Endothelial cell of umbilical vein (primary cell): ENCODE data around the gene IDNK. TPM values are rescaled to one million over a fixed set of nuclear protein-coding genes. Genes with fewer than 3 reads are reported as not detected.

ENCODE experiments used
- BruUV-seq: library from RNA; stranded (reverse); fragments of 400-500 nt; replicated peaks from 2 replicates; lab custom pipeline; 2021; lab: Mats Ljungman, UMichigan
- CTCF ChIA-PET: fragments of 300-600, 350-600 bp; sonication (Branson Sonifier 250); formaldehyde crosslinking; loops from one replicate; lab custom pipeline; 2021; ENCODE audit warnings: antibody characterized with exemption, inconsistent platforms; lab: Charles Lee
- POLR2A ChIA-PET: fragments of 300-600, 350-600 bp; sonication (Branson Sonifier 250); formaldehyde crosslinking; loops from one replicate; lab custom pipeline; 2021; ENCODE audit warnings: antibody characterized with exemption, inconsistent platforms; lab: Charles Lee
- DNase-seq: peaks from one replicate; pipeline ENCODE4 v3.0.0-alpha.2; 2011; ENCODE audit warnings: low read depth, low spot score
- FAIRE-seq: peaks from 2 replicates; lab custom pipeline; 2011; peaks lifted over from hg19 to GRCh38; lab: Jason Lieb, UNC
- H2AFZ ChIP-seq: 2 replicates; pipeline ENCODE4 v1.6.0; 2012; ENCODE audit warnings: low read depth, low read length, control low read depth, inconsistent platforms
- H3K27ac ChIP-seq: 2 replicates; pipeline ENCODE4 v1.5.1; 2011; ENCODE audit warnings: low read depth, mild to moderate bottlenecking, control low read depth, low read length, moderate library complexity; ENCODE audit not compliant: insufficient read depth
- H3K27me3 ChIP-seq, 2 experiments: 2 replicates each; pipeline versions ENCODE4 v1.6.0 to v1.6.1; 2011; ENCODE audit warnings: low read length in 2 of 2, mixed read lengths in 1 of 2; ENCODE audit not compliant: control insufficient read depth in 2 of 2, insufficient read depth in 2 of 2
- H3K36me3 ChIP-seq, 2 experiments: 2 replicates in 1 of 2; 3 replicates in 1 of 2; pipeline ENCODE4 v1.5.1; 2011; ENCODE audit warnings: low read length in 2 of 2, mild to moderate bottlenecking in 1 of 2, moderate library complexity in 1 of 2; ENCODE audit not compliant: control insufficient read depth in 2 of 2, insufficient read depth in 2 of 2; ENCODE audit errors: extremely low read depth in 1 of 2
- H3K4me1 ChIP-seq: 3 replicates; pipeline ENCODE4 v1.5.1; 2011; ENCODE audit warnings: mild to moderate bottlenecking, low read length; ENCODE audit not compliant: control insufficient read depth, insufficient read depth; ENCODE audit errors: extremely low read depth
- H3K4me2 ChIP-seq: 2 replicates; pipeline ENCODE4 v1.6.1; 2011; ENCODE audit warnings: low read length, control low read depth, mixed read lengths; ENCODE audit not compliant: insufficient read depth
- H3K4me3 ChIP-seq, 3 experiments: fragments of 200-600 bp in 1 of 3; sonication (generic), shearing (Covaris generic) in 1 of 3; replicated peaks in 1 of 3; 2 replicates each; pipeline ENCODE4 v1.5.1; 2011 to 2016; ENCODE audit warnings: control low read depth in 3 of 3, low read length in 3 of 3, mild to moderate bottlenecking in 2 of 3, inconsistent platforms in 1 of 3, low read depth in 1 of 3, moderate library complexity in 1 of 3; ENCODE audit not compliant: insufficient read depth in 1 of 3
- H3K79me2 ChIP-seq: 2 replicates; pipeline ENCODE4 v1.6.0; 2012; ENCODE audit warnings: low read length, inconsistent platforms; ENCODE audit not compliant: control insufficient read depth, insufficient read depth
- H3K9ac ChIP-seq: replicated peaks from 2 replicates; pipeline ENCODE3; 2011; ENCODE audit warnings: low read length, control low read depth; ENCODE audit not compliant: insufficient read depth; ENCODE audit errors: extremely low read depth
- H3K9me1 ChIP-seq: replicated peaks from 3 replicates; pipeline ENCODE4 v1.6.0; 2011; ENCODE audit warnings: mild to moderate bottlenecking, low read length; ENCODE audit not compliant: control insufficient read depth, insufficient read depth; ENCODE audit errors: extremely low read depth
- H3K9me3 ChIP-seq: replicated peaks from 2 replicates; pipeline ENCODE4 v1.5.1; 2012; ENCODE audit warnings: low read length, inconsistent platforms; ENCODE audit not compliant: control insufficient read depth, insufficient read depth
- H4K20me1 ChIP-seq: replicated peaks from 2 replicates; pipeline ENCODE3; 2011; ENCODE audit warnings: mild to moderate bottlenecking, low read length; ENCODE audit not compliant: control insufficient read depth, insufficient read depth; ENCODE audit errors: extremely low read depth
- CTCF ChIP-seq, 2 donors: IDR thresholded peaks; 1 replicate in 1 of 2; 2 replicates in 1 of 2; pipeline ENCODE4 v1.5.1; 2011; ENCODE audit warnings: low read length in 2 of 2, mild to moderate bottlenecking in 2 of 2, moderate library complexity in 2 of 2, control low read depth in 1 of 2, inconsistent platforms in 1 of 2, low read depth in 1 of 2; ENCODE audit not compliant: insufficient read depth in 1 of 2; ENCODE audit errors: extremely low read depth in 1 of 2
- EZH2 ChIP-seq: IDR thresholded peaks from 2 replicates; pipeline ENCODE4 v1.6.1; 2012; ENCODE audit warnings: borderline replicate concordance, low read depth, mild to moderate bottlenecking, moderate library complexity, low read length, inconsistent platforms; ENCODE audit not compliant: severe bottlenecking
- FOS ChIP-seq: IDR thresholded peaks from 2 replicates; pipeline ENCODE4 v1.6.1; 2011; ENCODE audit warnings: mild to moderate bottlenecking, low read length, moderate library complexity, borderline replicate concordance; ENCODE audit not compliant: insufficient read depth
- GATA2 ChIP-seq: IDR thresholded peaks from 2 replicates; pipeline ENCODE4 v1.7.0; 2011; ENCODE audit warnings: low read depth, mild to moderate bottlenecking, moderate library complexity, mixed read lengths, low read length; ENCODE audit not compliant: insufficient read length, insufficient read depth
- JUN ChIP-seq: IDR thresholded peaks from 2 replicates; pipeline ENCODE4 v1.6.1; 2011; ENCODE audit warnings: borderline replicate concordance, low read depth; ENCODE audit not compliant: insufficient read length, insufficient read depth
- MAX ChIP-seq: IDR thresholded peaks from 2 replicates; pipeline ENCODE4 v1.6.1; 2011; ENCODE audit not compliant: insufficient read depth, insufficient read length
- MYC ChIP-seq: IDR thresholded peaks from one replicate; pipeline ENCODE4 v1.6.1; 2011; ENCODE audit warnings: mild to moderate bottlenecking, low read depth, low read length
- POLR2AphosphoS5 ChIP-seq: IDR thresholded peaks from 2 replicates; pipeline ENCODE4 v1.6.1; 2012; ENCODE audit warnings: low read depth, mild to moderate bottlenecking, control low read depth, low read length, moderate library complexity; ENCODE audit not compliant: insufficient read depth
- dilution Hi-C: fragments of 300-500 bp; cut with MboI; formaldehyde crosslinking; loops from one replicate; pipeline ENCODE4 v1.15.0; 2019; ENCODE audit warnings: low sequenced_read_pairs; ENCODE audit not compliant: extremely low pct_ligation_motif_present
- intact Hi-C: fragments of 100-400 bp; cut with micrococcal nuclease; formaldehyde crosslinking; loops from one replicate; pipeline ENCODE4 v1.10.0; 2022
- polyA plus RNA-seq, 4 experiments: library from polyadenylated mRNA; depleted of rRNA in 3 of 4; stranded (reverse) in 3 of 4; unstranded in 1 of 4; fragments of >200 nt; gene quantifications; 2 replicates each; pipeline versions ENCODE4 v1.2.1 to v1.2.3, GENCODE V29; 2011 to 2012; ENCODE audit warnings: missing spikeins in 1 of 4
- total RNA-seq: library from RNA; stranded (reverse); gene quantifications from 2 replicates; pipeline ENCODE4 v1.2.3, GENCODE V29; 2021

Gene IDNK
- total and polyA plus RNA-seq, 2 donors (not counting 3 experiments of a cell fraction or from before 2014, with no cell fraction given) = 2.7 to 4.5 TPM

- Histone ChIP-seq H3K9ac (no peak overlapping the region), H3K79me2 (peaks cover 33% of the 10 kb centered on the region), H4K20me1 (peaks cover 3% of the 10 kb centered on the region), H3K27me3 (no peaks in the 10 kb centered on the region), H2AFZ (no peak overlapping the region), H3K4me3 (no peak overlapping the region), H3K4me1 (peaks cover 31% of the 10 kb centered on the region), H3K9me3 (no peaks in the 10 kb centered on the region), H3K9me1 (no peaks in the 10 kb centered on the region), H3K27ac (no peak overlapping the region), H3K36me3 (peaks cover 11 to 47% of the 10 kb centered on the region in 2 experiments), H3K4me2 (no peak overlapping the region)
- DNase-seq (no peak), FAIRE-seq (no peak)
- ChIA-PET CTCF (interaction anchor here (0.8 to 2.3 kb wide), 3 partner anchors 12 to 42 kb away, joined by 7 to 11 read pairs (median 8); no protein-coding TSS in a partner anchor), POLR2A (interaction anchor here (0.7 kb wide), 1 partner anchor 9 kb away, joined by 3 read pairs; no protein-coding TSS in a partner anchor)
- no TSS peak for BruUV-seq
- TF ChIP-seq MAX (no peak), JUN (no peak), POLR2AphosphoS5 (no peak), CTCF (IDR thresholded peaks at IDR 0.05; ENCODE audit: extremely low read depth in 1 of 2, insufficient read depth in 1 of 2, low read depth in 1 of 2, low read length in 2 of 2) (no peak), EZH2 (no peak), FOS (no peak), MYC (no peak), GATA2 (no peak)
- intact Hi-C loops = no loop called here
- dilution Hi-C loops = no loop called here
Measured at GRCh38 chr9:83662933-83663332, 40.0 kb downstream of the IDNK start.
